WTC11 (cell line): ENCODE data around the gene CCDC126.

Source experiments
- CTCF ChIP-seq: fragments of 200-600 bp; IDR thresholded peaks from 2 replicates; pipeline ENCODE4 v1.8.0; 2022; ENCODE audit warnings: antibody characterized with exemption
- ESRRA ChIP-seq: sonication (generic); formaldehyde crosslinking; IDR thresholded peaks from 2 replicates; pipeline ENCODE4 v1.8.1; 2022; ENCODE audit warnings: mild to moderate bottlenecking, missing genetic modification reagents, borderline replicate concordance
- FOXK1 ChIP-seq: sonication (generic); formaldehyde crosslinking; IDR thresholded peaks from 2 replicates; pipeline ENCODE4 v1.8.0; 2022; ENCODE audit warnings: mild to moderate bottlenecking, moderate library complexity, missing genetic modification reagents
- MLX ChIP-seq: sonication (generic); formaldehyde crosslinking; IDR thresholded peaks from 2 replicates; pipeline ENCODE4 v1.8.1; 2023; ENCODE audit warnings: mild to moderate bottlenecking, missing genetic modification reagents, moderate library complexity

GRCh38 chr7:23616593-23616992 is 19.4 kb downstream of the CCDC126 start:
- TF ChIP-seq CTCF (no peak), FOXK1 (no peak), ESRRA (CRISPR knock-in tag) (no peak), MLX (CRISPR knock-in tag) (no peak)
